ACHN (cell line): ENCODE data around the gene NIN.

ENCODE experiments used
- DNase-seq: peaks from one replicate; pipeline ENCODE4 v3.0.0-alpha.2; 2015
- in situ Hi-C: cut with HindIII; loops from 2 replicates; pipeline ENCODE4 v1.10.0; 2017; ENCODE audit warnings: low sequenced_read_pairs, low pct_ligation_motif_present, low pct_unique_long_range_greater_than_20kb

The NIN gene

GRCh38 chr14:50797250-50798047 lies 33.5 kb downstream of the NIN start:
- peak; percentile 18 for DNase-seq
- in situ Hi-C loops: no loop called here

GRCh38 chr14:50796390-50796789 lies 34.6 kb downstream of the NIN start:
- in situ Hi-C loops: no loop called here

GRCh38 chr14:50795909-50796308 lies 35.1 kb downstream of the NIN start:
- no peak for DNase-seq
- in situ Hi-C loops: no loop called here

More at GRCh38 chr14:50796390-50796789, 34.6 kb downstream of the NIN start:
- DNase-seq: no peak

GRCh38 chr14:50795142-50795541 lies 35.8 kb downstream of the NIN start:
- no peak for DNase-seq
- in situ Hi-C loops: no loop called here

- no peak for DNase-seq
Observed at GRCh38 chr14:50794068-50794645, 36.8 kb downstream of the NIN start.

GRCh38 chr14:50792634-50793068 lies 38.3 kb downstream of the NIN start:
- in situ Hi-C loops: no loop called here
- DNase-seq: no peak

More at GRCh38 chr14:50794068-50794645, 36.8 kb downstream of the NIN start:
- in situ Hi-C loops: no loop called here

- no peak for DNase-seq
- in situ Hi-C loops: no loop called here
Observed at GRCh38 chr14:50792051-50792477, 38.9 kb downstream of the NIN start.

GRCh38 chr14:50791201-50791600 lies 39.8 kb downstream of the NIN start:
- DNase-seq: no peak
- in situ Hi-C loops: no loop called here

- in situ Hi-C loops: no loop called here
- DNase-seq: no peak
Observed at GRCh38 chr14:50790589-50790988, 40.4 kb downstream of the NIN start.

- in situ Hi-C loops: no loop called here
- no peak for DNase-seq
Observed at GRCh38 chr14:50786751-50787464, 44.1 kb downstream of the NIN start.

GRCh38 chr14:50785457-50786063 lies 45.4 kb downstream of the NIN start:
- in situ Hi-C loops: no loop called here
- no peak for DNase-seq

GRCh38 chr14:50784683-50785456 lies 46.1 kb downstream of the NIN start:
- in situ Hi-C loops: no loop called here
- no peak for DNase-seq

- DNase-seq: no peak
- in situ Hi-C loops: no loop called here
Observed at GRCh38 chr14:50783563-50783962, 47.4 kb downstream of the NIN start.

GRCh38 chr14:50780393-50780792 lies 50.6 kb downstream of the NIN start:
- in situ Hi-C loops: no loop called here
- no peak for DNase-seq

GRCh38 chr14:50778721-50779483 lies 52.1 kb downstream of the NIN start:
- in situ Hi-C loops: no loop called here

GRCh38 chr14:50776522-50776921 lies 54.4 kb downstream of the NIN start:
- in situ Hi-C loops: no loop called here
- no peak for DNase-seq

More at GRCh38 chr14:50778721-50779483, 52.1 kb downstream of the NIN start:
- peak; percentile 43 for DNase-seq

- in situ Hi-C loops: no loop called here
- peak; percentile 90 for DNase-seq
Observed at GRCh38 chr14:50775357-50775756, 55.6 kb downstream of the NIN start.
